Lower leg skin (tissue), 3 donors: ENCODE results near the gene IFT122.

ENCODE experiments used
- POLR2A ChIP-seq, 2 donors: fragments of 450-650 bp; IDR thresholded peaks; one replicate each; pipeline ENCODE4 v1.6.1; 2016 to 2017; ENCODE audit warnings: antibody characterized with exemption in 2 of 2, mild to moderate bottlenecking in 1 of 2, moderate library complexity in 1 of 2
- TF ChIP-seq, protein P1 (sequence below), 3 donors: fragments of 450-650 bp; IDR thresholded peaks; one replicate each; pipeline ENCODE4 v1.5.1; 2016; ENCODE audit warnings: antibody characterized with exemption in 3 of 3, mild to moderate bottlenecking in 3 of 3, moderate library complexity in 2 of 3

DNA sequence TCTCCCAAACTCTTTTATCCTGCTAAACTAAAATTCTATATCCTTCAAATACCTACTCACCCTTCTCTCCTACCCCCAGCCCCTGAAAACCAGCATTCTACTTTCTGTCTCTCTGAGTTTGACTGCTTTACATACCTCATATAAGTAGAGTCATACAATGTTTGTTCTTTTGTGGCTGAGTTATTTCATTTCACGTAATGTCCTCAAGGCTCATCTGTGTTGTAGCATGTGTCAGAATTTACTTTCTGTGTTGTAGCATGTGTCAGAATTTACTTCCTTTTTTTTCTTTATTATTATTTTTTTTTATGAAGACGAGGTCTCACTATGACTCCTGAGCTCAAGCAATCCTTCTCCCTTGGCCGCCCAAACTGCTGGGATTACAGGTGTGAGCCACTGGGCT, 20.1 kb downstream of the IFT122 start:
- TF ChIP-seq, protein P1, sequence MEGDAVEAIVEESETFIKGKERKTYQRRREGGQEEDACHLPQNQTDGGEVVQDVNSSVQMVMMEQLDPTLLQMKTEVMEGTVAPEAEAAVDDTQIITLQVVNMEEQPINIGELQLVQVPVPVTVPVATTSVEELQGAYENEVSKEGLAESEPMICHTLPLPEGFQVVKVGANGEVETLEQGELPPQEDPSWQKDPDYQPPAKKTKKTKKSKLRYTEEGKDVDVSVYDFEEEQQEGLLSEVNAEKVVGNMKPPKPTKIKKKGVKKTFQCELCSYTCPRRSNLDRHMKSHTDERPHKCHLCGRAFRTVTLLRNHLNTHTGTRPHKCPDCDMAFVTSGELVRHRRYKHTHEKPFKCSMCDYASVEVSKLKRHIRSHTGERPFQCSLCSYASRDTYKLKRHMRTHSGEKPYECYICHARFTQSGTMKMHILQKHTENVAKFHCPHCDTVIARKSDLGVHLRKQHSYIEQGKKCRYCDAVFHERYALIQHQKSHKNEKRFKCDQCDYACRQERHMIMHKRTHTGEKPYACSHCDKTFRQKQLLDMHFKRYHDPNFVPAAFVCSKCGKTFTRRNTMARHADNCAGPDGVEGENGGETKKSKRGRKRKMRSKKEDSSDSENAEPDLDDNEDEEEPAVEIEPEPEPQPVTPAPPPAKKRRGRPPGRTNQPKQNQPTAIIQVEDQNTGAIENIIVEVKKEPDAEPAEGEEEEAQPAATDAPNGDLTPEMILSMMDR (IDR thresholded peaks at IDR 0.05): no peak
- TF ChIP-seq POLR2A (IDR thresholded peaks at IDR 0.05): no peak
